ENCODE results near the gene EFNA5.

Gene EFNA5

GRCh38 chr5:107640568-107640967 is 30.2 kb downstream of the EFNA5 start:
- DNase-seq (ENCODE audit: low read depth, low spot score), result no peak
- no peak overlapping the region for H3K9ac ChIP-seq (ENCODE audit: insufficient read length)
- no peaks in the 10 kb centered on the region for H3K36me3 ChIP-seq (ENCODE audit: insufficient read depth, low read length)
- no peak overlapping the region for H3K4me3 ChIP-seq
- TF ChIP-seq POLR2AphosphoS5 (IDR thresholded peaks at IDR 0.05; ENCODE audit: borderline replicate concordance, low read depth, low read length) (no peak), EZH2 (IDR thresholded peaks at IDR 0.05) (no peak), FOXP2 (optimal IDR thresholded peaks at IDR 0.05; ENCODE audit: control extremely low read depth, extremely low read length, insufficient read depth) (no peak)
- no peak overlapping the region for H3K27ac ChIP-seq
- no peaks in the 10 kb centered on the region for H3K9me3 ChIP-seq (ENCODE audit: low read depth, low read length)

GRCh38 chr5:107639990-107640389 is 30.7 kb downstream of the EFNA5 start:
- H3K36me3 ChIP-seq (ENCODE audit: insufficient read depth, low read length), result no peaks in the 10 kb centered on the region
- no peak for DNase-seq (ENCODE audit: low read depth, low spot score)
- TF ChIP-seq FOXP2 (optimal IDR thresholded peaks at IDR 0.05; ENCODE audit: control extremely low read depth, extremely low read length, insufficient read depth), result no peak
- no peak for TF ChIP-seq POLR2AphosphoS5 (IDR thresholded peaks at IDR 0.05; ENCODE audit: borderline replicate concordance, low read depth, low read length)
- TF ChIP-seq EZH2 (IDR thresholded peaks at IDR 0.05), result no peak

GRCh38 chr5:107636555-107636954 is 34.2 kb downstream of the EFNA5 start:
- peak; percentile 65 for DNase-seq (ENCODE audit: low read depth, low spot score)
- Histone ChIP-seq H3K9me3 (ENCODE audit: low read depth, low read length) (no peaks in the 10 kb centered on the region), H3K4me3 (peak overlapping the region; percentile 73), H3K27ac (peak overlapping the region; percentile 81), H3K36me3 (ENCODE audit: insufficient read depth, low read length) (no peaks in the 10 kb centered on the region), H3K9ac (ENCODE audit: insufficient read length) (peak overlapping the region; percentile 21)
- TF ChIP-seq FOXP2 (optimal IDR thresholded peaks at IDR 0.05; ENCODE audit: control extremely low read depth, extremely low read length, insufficient read depth) (no peak), EZH2 (IDR thresholded peaks at IDR 0.05) (no peak), POLR2AphosphoS5 (IDR thresholded peaks at IDR 0.05; ENCODE audit: borderline replicate concordance, low read depth, low read length) (no peak)

More at GRCh38 chr5:107639990-107640389, 30.7 kb downstream of the EFNA5 start:
- H3K4me3 ChIP-seq, result no peak overlapping the region
- no peaks in the 10 kb centered on the region for H3K9me3 ChIP-seq (ENCODE audit: low read depth, low read length)
- no peak overlapping the region for H3K27ac ChIP-seq
- no peak overlapping the region for H3K9ac ChIP-seq (ENCODE audit: insufficient read length)

- no peak for DNase-seq (ENCODE audit: low read depth, low spot score)
- peak overlapping the region; percentile 21 for H3K9ac ChIP-seq (ENCODE audit: insufficient read length)
- no peaks in the 10 kb centered on the region for H3K9me3 ChIP-seq (ENCODE audit: low read depth, low read length)
- H3K4me3 ChIP-seq, result peak overlapping the region; percentile 73
- H3K36me3 ChIP-seq (ENCODE audit: insufficient read depth, low read length), result no peaks in the 10 kb centered on the region
- peak overlapping the region; percentile 81 for H3K27ac ChIP-seq
- TF ChIP-seq POLR2AphosphoS5 (IDR thresholded peaks at IDR 0.05; ENCODE audit: borderline replicate concordance, low read depth, low read length), result no peak
- no peak for TF ChIP-seq FOXP2 (optimal IDR thresholded peaks at IDR 0.05; ENCODE audit: control extremely low read depth, extremely low read length, insufficient read depth)
- no peak for TF ChIP-seq EZH2 (IDR thresholded peaks at IDR 0.05)
Observed at GRCh38 chr5:107636068-107636467, 34.7 kb downstream of the EFNA5 start.

GRCh38 chr5:107634981-107635848 is 35.5 kb downstream of the EFNA5 start:
- Histone ChIP-seq H3K4me3 (peak overlapping the region; percentile 73), H3K36me3 (ENCODE audit: insufficient read depth, low read length) (no peaks in the 10 kb centered on the region), H3K9me3 (ENCODE audit: low read depth, low read length) (no peaks in the 10 kb centered on the region), H3K27ac (peak overlapping the region; percentile 81), H3K9ac (ENCODE audit: insufficient read length) (no peak overlapping the region)
- TF ChIP-seq FOXP2 (optimal IDR thresholded peaks at IDR 0.05; ENCODE audit: control extremely low read depth, extremely low read length, insufficient read depth) (no peak), EZH2 (IDR thresholded peaks at IDR 0.05) (no peak), POLR2AphosphoS5 (IDR thresholded peaks at IDR 0.05; ENCODE audit: borderline replicate concordance, low read depth, low read length) (no peak; the same call in 1 of the 2 replicates)
- DNase-seq (ENCODE audit: low read depth, low spot score), result peak; percentile 50

- H3K27ac ChIP-seq, result no peak overlapping the region
Observed at GRCh38 chr5:107633171-107633901, 37.4 kb downstream of the EFNA5 start.

GRCh38 chr5:107631805-107632362 is 38.9 kb downstream of the EFNA5 start:
- no peak overlapping the region for H3K9ac ChIP-seq (ENCODE audit: insufficient read length)
- H3K36me3 ChIP-seq (ENCODE audit: insufficient read depth, low read length), result no peaks in the 10 kb centered on the region
- H3K4me3 ChIP-seq, result no peak overlapping the region
- DNase-seq (ENCODE audit: low read depth, low spot score), result no peak
- TF ChIP-seq FOXP2 (optimal IDR thresholded peaks at IDR 0.05; ENCODE audit: control extremely low read depth, extremely low read length, insufficient read depth) (no peak), EZH2 (IDR thresholded peaks at IDR 0.05) (no peak), POLR2AphosphoS5 (IDR thresholded peaks at IDR 0.05; ENCODE audit: borderline replicate concordance, low read depth, low read length) (no peak)
- no peak overlapping the region for H3K27ac ChIP-seq
- H3K9me3 ChIP-seq (ENCODE audit: low read depth, low read length), result no peaks in the 10 kb centered on the region

More at GRCh38 chr5:107633171-107633901, 37.4 kb downstream of the EFNA5 start:
- Histone ChIP-seq H3K36me3 (ENCODE audit: insufficient read depth, low read length) (no peaks in the 10 kb centered on the region), H3K4me3 (no peak overlapping the region), H3K9me3 (ENCODE audit: low read depth, low read length) (no peaks in the 10 kb centered on the region), H3K9ac (ENCODE audit: insufficient read length) (no peak overlapping the region)
- TF ChIP-seq FOXP2 (optimal IDR thresholded peaks at IDR 0.05; ENCODE audit: control extremely low read depth, extremely low read length, insufficient read depth), result no peak
- TF ChIP-seq EZH2 (IDR thresholded peaks at IDR 0.05), result no peak
- TF ChIP-seq POLR2AphosphoS5 (IDR thresholded peaks at IDR 0.05; ENCODE audit: borderline replicate concordance, low read depth, low read length), result no peak
- DNase-seq (ENCODE audit: low read depth, low spot score), result no peak

GRCh38 chr5:107630184-107630583 is 40.6 kb downstream of the EFNA5 start:
- H3K27ac ChIP-seq, result no peak overlapping the region
- H3K36me3 ChIP-seq (ENCODE audit: insufficient read depth, low read length), result no peaks in the 10 kb centered on the region
- TF ChIP-seq EZH2 (IDR thresholded peaks at IDR 0.05) (no peak), FOXP2 (optimal IDR thresholded peaks at IDR 0.05; ENCODE audit: control extremely low read depth, extremely low read length, insufficient read depth) (no peak), POLR2AphosphoS5 (IDR thresholded peaks at IDR 0.05; ENCODE audit: borderline replicate concordance, low read depth, low read length) (no peak)
- no peak overlapping the region for H3K4me3 ChIP-seq
- H3K9ac ChIP-seq (ENCODE audit: insufficient read length), result no peak overlapping the region
- H3K9me3 ChIP-seq (ENCODE audit: low read depth, low read length), result no peaks in the 10 kb centered on the region
- DNase-seq (ENCODE audit: low read depth, low spot score), result no peak

Data from SK-N-MC (cell line).